ENCODE data around the gene TMEM231.
"Not testable (repeated sequence)": the region's sequence is repeated elsewhere in the genome, so short reads cannot be mapped to it uniquely, and the experiment has no call there.

The TMEM231 gene

GRCh38 chr16:75529056-75529905, 26.8 kb downstream of the TMEM231 start:
- DNase-seq, result no peak

GRCh38 chr16:75527825-75528299, 28.2 kb downstream of the TMEM231 start:
- DNase-seq, result no peak

- no peak for DNase-seq
Observed at GRCh38 chr16:75526032-75526790, 29.8 kb downstream of the TMEM231 start.

GRCh38 chr16:75519175-75519574, 36.9 kb downstream of the TMEM231 start:
- no peak for DNase-seq

- DNase-seq, result not testable (repeated sequence)
Observed at GRCh38 chr16:75516189-75516966, 39.7 kb downstream of the TMEM231 start.

GRCh38 chr16:75514296-75514695, 41.8 kb downstream of the TMEM231 start:
- no peak for DNase-seq

GRCh38 chr16:75506574-75506973, 49.5 kb downstream of the TMEM231 start:
- no peak for DNase-seq

- DNase-seq, result no peak
Observed at GRCh38 chr16:75506107-75506506, 49.9 kb downstream of the TMEM231 start.

GRCh38 chr16:75503801-75504200, 52.3 kb downstream of the TMEM231 start:
- DNase-seq, result no peak

- DNase-seq, result no peak
Observed at GRCh38 chr16:75502916-75503605, 53.0 kb downstream of the TMEM231 start.

GRCh38 chr16:75501820-75502219, 54.2 kb downstream of the TMEM231 start:
- DNase-seq, result not testable (repeated sequence)

- no peak for DNase-seq
Observed at GRCh38 chr16:75501359-75501758, 54.7 kb downstream of the TMEM231 start.

- not testable (repeated sequence) for DNase-seq
Observed at GRCh38 chr16:75498605-75499322, 57.3 kb downstream of the TMEM231 start.

GRCh38 chr16:75497558-75497957, 58.5 kb downstream of the TMEM231 start:
- DNase-seq, result no peak

GRCh38 chr16:75495076-75495674, 60.9 kb downstream of the TMEM231 start, which contains the start of gene CHST6:
Gene CHST6 (minus strand): TSS chr16:75495441. CDS start chr16:75479828, 15,613 bp downstream.
- DNase-seq, result no peak

GRCh38 chr16:75494661-75495075, 61.4 kb downstream of the TMEM231 start:
- DNase-seq, result no peak

- DNase-seq, result no peak
Observed at GRCh38 chr16:75494184-75494583, 61.9 kb downstream of the TMEM231 start.

GRCh38 chr16:75491876-75492275, 64.2 kb downstream of the TMEM231 start:
- DNase-seq, result no peak

- no peak for DNase-seq
Observed at GRCh38 chr16:75488322-75488721, 67.7 kb downstream of the TMEM231 start.
